Measurements from ENCODE around the gene AQP3. TPM values are rescaled to one million over a fixed set of nuclear protein-coding genes. Genes with fewer than 3 reads are reported as not detected.
A peak's percentile ranks its signal among the peaks of the same experiment; 100 is the strongest.
"Not testable (repeated sequence)": the region's sequence is repeated elsewhere in the genome, so short reads cannot be mapped to it uniquely, and the experiment has no call there.

AQP3 gene
- total RNA-seq, 1 experiment from 2014 or later = 1.5 TPM

DNA sequence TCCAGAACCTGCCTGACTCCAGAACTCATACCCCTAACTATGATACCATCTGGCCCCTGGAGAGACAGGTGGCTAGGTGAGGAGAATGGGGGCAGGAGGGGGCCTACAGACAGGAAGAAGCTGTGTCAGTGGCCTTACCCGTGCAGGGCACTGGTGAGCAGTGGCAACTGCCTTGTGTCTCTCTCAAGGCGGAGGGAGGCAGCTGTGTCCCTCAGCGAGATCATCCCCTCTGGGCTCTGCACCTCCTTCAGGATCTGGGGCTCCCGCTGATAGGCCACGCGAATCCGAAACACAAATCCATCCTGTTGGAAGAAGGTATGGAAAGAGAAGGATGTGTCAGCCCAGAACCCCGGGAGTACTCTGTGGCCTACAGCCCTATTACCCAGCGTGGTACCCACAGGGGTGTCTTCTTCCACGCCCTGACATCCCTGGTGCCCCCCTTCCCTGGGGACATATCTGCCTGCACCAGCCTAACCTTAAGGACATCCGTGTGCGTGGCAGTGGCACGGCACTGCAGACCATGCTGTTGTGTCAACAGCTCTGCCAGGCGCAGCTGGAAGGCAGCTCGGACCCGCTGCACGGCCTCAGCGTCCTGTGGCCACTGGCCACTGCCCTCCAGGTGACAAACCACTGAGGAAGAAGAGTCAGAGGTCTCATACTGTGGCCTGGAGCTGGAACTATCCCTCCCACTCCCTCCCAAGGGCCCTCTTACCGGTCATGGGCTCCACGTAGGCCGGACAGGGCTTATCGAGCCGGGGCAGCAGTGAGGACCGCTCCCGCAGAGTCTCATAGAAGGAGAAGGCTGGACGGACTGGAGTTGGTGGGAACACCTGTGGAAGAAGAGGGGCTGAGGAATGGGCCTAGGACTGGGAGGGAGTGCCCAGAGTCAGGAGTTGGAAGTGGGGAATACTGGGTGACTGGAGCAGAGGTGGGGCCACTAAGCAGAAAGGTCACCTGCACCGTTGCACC is 18.5 kb upstream of the AQP3 start:
- DNase-seq (ENCODE audit: low read depth) = no peak

DNA sequence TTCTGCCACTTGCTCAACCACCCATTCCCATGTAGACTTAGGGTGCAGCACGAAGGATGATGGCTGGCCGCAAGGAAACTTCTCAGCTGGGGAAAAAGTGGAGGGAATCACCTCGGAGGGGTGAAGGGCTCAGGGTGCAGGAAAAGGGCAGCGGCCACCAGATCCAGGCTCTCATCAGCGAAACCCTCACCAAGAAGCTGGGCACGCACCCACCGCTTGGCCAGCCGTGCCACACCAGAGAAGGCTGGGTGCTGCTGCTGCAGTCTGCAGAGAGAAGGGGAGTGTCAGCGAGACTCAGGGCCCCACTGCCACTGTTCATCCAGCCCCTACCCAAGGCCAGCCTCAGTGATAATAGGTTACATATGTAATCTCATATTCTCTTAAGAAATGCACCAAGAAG is 17.7 kb upstream of the AQP3 start:
- DNase-seq (ENCODE audit: low read depth) = no peak

DNA sequence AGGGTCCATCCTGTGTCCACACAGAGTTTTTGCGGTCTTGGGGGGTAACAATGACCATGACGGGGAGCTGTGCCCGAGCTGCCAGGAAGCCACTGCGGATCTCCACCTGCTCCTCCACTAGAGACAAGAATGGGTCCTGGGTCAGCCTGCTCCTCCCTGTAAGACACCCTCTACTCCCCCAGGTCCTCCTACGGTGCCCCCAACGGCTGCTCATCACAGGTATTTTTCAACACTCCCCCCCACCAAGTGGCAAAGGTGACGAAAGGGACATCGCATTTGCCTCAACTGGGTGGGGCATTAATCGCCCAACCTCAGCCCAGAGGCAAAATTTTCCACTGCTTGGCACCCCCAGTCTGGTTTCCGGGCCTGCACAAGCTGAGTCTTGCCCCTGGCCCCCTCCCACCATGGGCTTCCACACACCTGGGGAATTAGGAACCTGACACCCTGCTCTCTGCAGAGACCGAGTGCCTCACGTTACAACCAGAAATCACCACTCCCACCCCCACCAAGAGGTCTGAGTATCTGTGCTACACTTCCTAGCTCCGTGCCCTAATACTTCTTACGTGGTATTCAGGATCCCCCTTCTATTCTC is 16.7 kb upstream of the AQP3 start:
- DNase-seq (ENCODE audit: low read depth) = no peak

DNA sequence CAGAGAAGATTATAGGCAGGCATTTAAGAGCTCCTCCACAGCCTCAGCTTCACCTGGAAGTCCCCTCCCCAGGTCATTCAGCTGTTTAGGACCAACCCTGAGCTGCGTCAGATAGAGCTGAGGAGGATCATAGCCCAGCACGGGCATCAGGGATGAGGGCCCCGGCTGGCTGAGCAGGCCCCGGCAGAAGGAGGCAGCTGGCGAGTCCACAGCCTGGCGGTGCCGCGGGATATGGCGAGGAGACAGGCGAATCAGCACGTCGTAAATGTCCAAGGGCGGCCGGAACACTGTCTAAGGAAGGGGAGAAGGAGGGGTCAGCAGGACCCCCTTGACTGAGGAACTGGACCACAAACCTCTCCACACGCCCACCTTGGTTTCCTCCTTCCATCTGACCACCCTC is 15.8 kb upstream of the AQP3 start:
- DNase-seq (ENCODE audit: low read depth) = no peak

DNA sequence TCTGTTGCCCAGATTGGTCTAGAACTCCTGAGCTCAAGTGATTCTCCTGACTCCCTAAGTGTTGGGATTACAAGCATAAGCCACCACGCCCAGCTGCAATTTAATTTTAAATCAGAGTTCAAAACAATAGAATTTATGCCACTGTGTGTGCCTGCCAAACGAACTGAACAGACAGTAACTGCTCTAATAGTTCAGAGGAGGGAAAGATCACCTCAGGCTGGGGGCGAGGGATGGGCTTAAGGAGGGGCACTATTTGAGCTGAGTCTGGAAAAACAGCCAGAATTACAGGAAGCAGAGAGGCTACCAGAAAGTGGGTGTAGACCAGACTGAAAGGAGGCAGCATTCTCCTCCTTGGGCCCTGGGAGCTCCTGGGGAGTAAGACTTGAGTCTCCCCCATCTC is 14.1 kb upstream of the AQP3 start:
- no peak for DNase-seq (ENCODE audit: low read depth)

GRCh38 chr9:33460854-33461253 is 13.5 kb upstream of the AQP3 start:
- no peak for DNase-seq (ENCODE audit: low read depth)

GRCh38 chr9:33459115-33459514 is 11.7 kb upstream of the AQP3 start:
- no peak for DNase-seq (ENCODE audit: low read depth)

DNA sequence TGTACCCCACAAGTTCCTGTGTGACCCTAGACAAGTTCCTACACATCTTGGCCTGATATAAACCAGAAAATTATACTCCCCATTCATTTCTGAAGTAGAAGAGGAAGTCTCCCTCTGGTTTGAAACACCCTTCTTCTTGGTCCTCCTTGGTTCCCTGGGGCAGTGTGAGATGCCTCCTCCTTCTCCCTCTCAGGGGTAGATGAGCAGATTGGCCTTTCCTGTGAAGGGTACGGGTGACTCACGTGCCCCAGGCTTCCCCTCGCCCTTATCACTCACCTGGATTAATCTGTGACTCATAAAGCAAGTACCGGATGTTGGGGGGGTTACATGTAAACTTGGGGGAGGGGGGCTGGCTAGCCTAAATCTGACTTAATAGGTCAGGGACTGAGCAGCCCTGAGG is 11.1 kb upstream of the AQP3 start:
- peak; percentile 74 for DNase-seq (ENCODE audit: low read depth)

GRCh38 chr9:33455945-33456344 is 8.6 kb upstream of the AQP3 start:
- no peak for DNase-seq (ENCODE audit: low read depth)

- DNase-seq (ENCODE audit: low read depth) = not testable (repeated sequence)
These were observed 8.1 kb upstream of the AQP3 start for GRCh38 chr9:33455456-33455855.

GRCh38 chr9:33454661-33455026 is 7.3 kb upstream of the AQP3 start:
- DNase-seq (ENCODE audit: low read depth) = not testable (repeated sequence)

GRCh38 chr9:33453999-33454660 is 6.7 kb upstream of the AQP3 start:
- no peak for DNase-seq (ENCODE audit: low read depth)

GRCh38 chr9:33453286-33453860 is 6.0 kb upstream of the AQP3 start:
- no peak for DNase-seq (ENCODE audit: low read depth)

DNA sequence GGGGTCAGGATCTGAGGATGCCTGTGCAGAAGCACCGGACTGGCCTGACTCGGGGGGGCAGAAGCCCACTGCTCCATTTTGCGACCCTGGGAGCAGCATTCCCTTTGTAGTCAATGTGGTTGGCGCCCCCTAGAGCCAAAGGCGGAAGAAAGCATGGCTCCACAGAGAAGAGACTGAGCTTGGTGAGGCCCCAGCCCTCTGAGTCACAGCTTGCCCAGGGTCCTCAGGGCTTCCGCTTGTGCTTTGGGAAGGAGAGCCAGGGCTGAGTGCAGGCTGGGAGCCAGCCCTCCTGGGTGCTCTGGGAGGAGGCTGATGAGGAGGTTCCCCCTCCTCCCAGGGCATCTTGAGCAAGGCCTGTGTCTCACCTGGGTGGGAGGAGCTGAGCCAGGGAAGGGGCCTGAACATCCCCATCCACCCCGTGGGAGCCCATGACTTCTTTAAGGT is 5.5 kb upstream of the AQP3 start:
- DNase-seq (ENCODE audit: low read depth) = peak; percentile 85

- no peak for DNase-seq (ENCODE audit: low read depth)
These were observed 3.3 kb upstream of the AQP3 start for GRCh38 chr9:33450621-33451146.

DNA sequence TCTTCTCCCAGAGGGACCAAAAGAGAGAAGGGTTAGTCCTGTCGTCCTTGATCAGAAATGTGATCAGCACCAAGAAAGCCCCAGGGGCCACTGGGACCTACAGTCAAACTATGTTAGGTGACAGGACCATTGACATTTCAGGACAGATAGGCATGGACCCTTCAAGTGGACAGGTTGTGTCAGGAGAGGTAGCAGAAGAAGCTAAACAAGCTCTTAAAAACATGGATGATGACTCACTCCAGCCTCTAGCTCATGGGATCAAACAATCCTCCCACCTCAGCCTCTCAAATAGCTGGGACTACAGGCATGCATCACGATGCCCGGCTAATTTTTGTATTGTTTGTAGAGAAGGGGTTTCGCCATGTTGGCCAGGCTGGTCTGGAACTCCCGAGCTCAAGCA is 2.3 kb upstream of the AQP3 start:
- DNase-seq (ENCODE audit: low read depth) = no peak

- DNase-seq (ENCODE audit: low read depth) = no peak
These were observed 583 bp upstream of the AQP3 start for GRCh38 chr9:33447799-33448553.

DNA sequence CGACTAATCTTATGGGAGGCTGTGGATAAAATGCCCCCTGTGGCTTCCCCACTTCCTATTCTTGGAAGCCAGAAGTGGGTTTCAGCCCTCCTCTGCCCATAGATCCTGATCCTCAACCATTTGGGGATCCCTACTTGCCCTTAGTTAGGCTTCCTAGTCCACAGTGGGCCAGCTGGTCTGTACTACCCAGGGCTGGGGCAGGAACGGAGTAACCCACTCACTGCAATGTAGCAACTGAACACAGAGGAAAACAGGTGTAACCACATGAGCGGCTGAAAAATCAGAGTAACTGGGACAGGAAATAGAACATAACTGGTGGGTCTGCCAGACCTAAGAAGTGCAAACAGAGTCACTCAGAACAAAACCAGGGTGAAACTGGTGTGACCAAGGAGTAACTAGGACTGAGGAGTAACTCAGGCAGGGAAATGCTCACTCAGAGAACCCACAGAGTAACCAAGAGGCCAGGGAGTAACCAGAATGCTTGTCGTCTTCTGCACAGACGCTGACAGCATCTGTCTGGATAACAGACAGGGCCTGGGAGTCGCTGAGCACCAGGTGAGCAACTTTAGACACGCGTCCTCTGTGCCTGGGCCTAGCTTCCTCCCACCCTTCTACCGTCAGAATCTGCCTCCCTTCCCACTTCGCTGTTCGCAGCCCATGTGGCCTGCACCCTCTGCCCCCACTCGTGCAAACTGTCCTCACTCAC is 1.0 kb downstream of the AQP3 start:
- no peak for DNase-seq (ENCODE audit: low read depth)

- DNase-seq (ENCODE audit: low read depth) = no peak
These were observed 1.8 kb downstream of the AQP3 start for GRCh38 chr9:33445389-33446239.
